Thyroid gland (tissue), 4 donors: Measurements from ENCODE around the gene VANGL2. TPM values are rescaled to one million over a fixed set of nuclear protein-coding genes. Genes with fewer than 3 reads are reported as not detected.

ENCODE experiments used
- DNase-seq, 2 donors: peaks; one replicate each; pipeline ENCODE4 v3.0.0-alpha.2; 2019
- H3K27ac ChIP-seq, 3 donors: fragments of 200-600 bp; sonication (generic); 1 replicate in 2 of 3; 2 replicates in 1 of 3; pipeline ENCODE4 v1.5.1; 2016 to 2019; ENCODE audit warnings: mild to moderate bottlenecking in 1 of 3, moderate library complexity in 1 of 3
- H3K27me3 ChIP-seq: fragments of 200-600 bp; sonication (generic); one replicate; pipeline ENCODE4 v1.5.1; 2019
- H3K36me3 ChIP-seq, 2 donors: fragments of 200-600 bp; sonication (generic); one replicate each; pipeline ENCODE4 v1.5.1; 2016 to 2019
- H3K4me1 ChIP-seq, 2 donors: fragments of 200-600 bp; sonication (generic); one replicate each; pipeline ENCODE4 v1.5.1; 2017 to 2019
- H3K4me3 ChIP-seq, 3 donors: fragments of 200-600 bp; sonication (generic); replicated peaks in 1 of 3; 1 replicate in 2 of 3; 2 replicates in 1 of 3; pipeline ENCODE4 v1.5.1; 2016; ENCODE audit warnings: mild to moderate bottlenecking in 1 of 3
- H3K9me3 ChIP-seq: fragments of 200-600 bp; sonication (generic); one replicate; pipeline ENCODE4 v1.5.1; 2017
- CTCF ChIP-seq, 6 experiments: fragments of 200-600 bp in 3 of 6; fragments of 450-650 bp in 3 of 6; sonication (generic) in 3 of 6; IDR thresholded peaks; one replicate each; pipeline ENCODE4 v1.5.1; 2016 to 2019; ENCODE audit warnings: antibody characterized with exemption in 6 of 6, mild to moderate bottlenecking in 2 of 6, inconsistent platforms in 1 of 6, moderate library complexity in 1 of 6
- POLR2A ChIP-seq, 2 donors: fragments of 450-650 bp; IDR thresholded peaks; one replicate each; pipeline ENCODE4 v1.6.1; 2017; ENCODE audit warnings: antibody characterized with exemption in 2 of 2, mild to moderate bottlenecking in 2 of 2, moderate library complexity in 1 of 2
- WGBS, 2 donors: methylation state at CpG; one replicate each; pipeline ENCODE4 v1.1.5; 2017; 5-methylcytosine and 5-hydroxymethylcytosine counted together
- intact Hi-C: fragments of 100-400 bp; cut with DNase I; formaldehyde crosslinking; loops from one replicate; pipeline ENCODE4 v1.15.1; 2023
- total RNA-seq, 4 donors: library from RNA; depleted of rRNA; stranded (reverse); fragments of >200 nt; gene quantifications; one replicate each; pipeline ENCODE4 v1.2.3, GENCODE V29; 2016

VANGL2 gene
- total RNA-seq, 4 donors from 2014 or later = 5.8 to 28.5 (median 7.8) TPM

GRCh38 chr1:160406131-160406968 is 6.0 kb downstream of the VANGL2 start:
- Histone ChIP-seq H3K27me3 (no peaks in the 10 kb centered on the region), H3K36me3 (no peaks in the 10 kb centered on the region), H3K27ac (no peak overlapping the region), H3K4me1 (peaks cover 6 to 34% of the 10 kb centered on the region in 2 donors), H3K4me3 (no peak overlapping the region), H3K9me3 (no peaks in the 10 kb centered on the region)
- DNase-seq = no peak
- 90 to 91% methylated on average over 15 of the region's 15 CpGs for WGBS, 2 donors
- no peak for TF ChIP-seq POLR2A (IDR thresholded peaks at IDR 0.05)
- TF ChIP-seq CTCF (IDR thresholded peaks at IDR 0.05) = no peak
- intact Hi-C loops = no loop called here

- 83 to 84% methylated on average over 9 to 12 of the region's 12 CpGs for WGBS, 2 donors
These were observed 7.8 kb downstream of the VANGL2 start for GRCh38 chr1:160407839-160408801.

DNA sequence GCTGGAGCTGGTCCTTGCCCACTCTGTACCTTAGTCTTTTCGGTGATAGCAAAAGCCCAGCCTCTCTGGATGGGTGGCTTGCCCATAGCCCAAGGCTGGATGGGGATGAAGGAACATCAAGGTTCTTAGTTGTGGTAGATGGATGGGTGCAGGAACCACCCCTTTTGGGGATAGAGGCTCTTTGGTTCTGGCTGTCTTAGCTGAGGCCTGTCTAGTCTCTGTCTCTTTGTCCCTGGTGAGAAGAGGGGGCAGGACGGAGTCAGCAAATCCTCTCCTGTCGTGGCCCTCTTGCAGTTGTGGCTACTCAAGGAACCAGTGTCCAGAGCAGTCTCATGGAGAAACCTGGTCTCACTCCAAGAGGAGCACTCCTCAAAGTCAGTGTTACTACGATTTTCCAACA is 8.5 kb downstream of the VANGL2 start:
- H3K27me3 ChIP-seq = no peaks in the 10 kb centered on the region
- peaks cover 0 to 16% of the 10 kb centered on the region in 2 donors for H3K4me1 ChIP-seq
- no peak overlapping the region for H3K27ac ChIP-seq
- H3K4me3 ChIP-seq = no peak overlapping the region
- WGBS, 2 donors = 60 to 64% methylated on average over 4 of the region's 4 CpGs
- TF ChIP-seq POLR2A (IDR thresholded peaks at IDR 0.05) (no peak), CTCF (IDR thresholded peaks at IDR 0.05) (no peak)
- intact Hi-C loops = no loop called here
- no peak for DNase-seq
- no peaks in the 10 kb centered on the region for H3K9me3 ChIP-seq
- no peaks in the 10 kb centered on the region for H3K36me3 ChIP-seq

More at GRCh38 chr1:160407839-160408801, 7.8 kb downstream of the VANGL2 start:
- TF ChIP-seq POLR2A (IDR thresholded peaks at IDR 0.05) = no peak
- TF ChIP-seq CTCF (IDR thresholded peaks at IDR 0.05) = no peak
- Histone ChIP-seq H3K27me3 (no peaks in the 10 kb centered on the region), H3K9me3 (no peaks in the 10 kb centered on the region), H3K36me3 (no peaks in the 10 kb centered on the region), H3K27ac (no peak overlapping the region), H3K4me3 (no peak overlapping the region), H3K4me1 (peaks cover 0 to 22% of the 10 kb centered on the region in 2 donors)
- DNase-seq = peak in 1 of 2 donors; percentile 18
- intact Hi-C loops = no loop called here

GRCh38 chr1:160409486-160409885 is 9.1 kb downstream of the VANGL2 start:
- WGBS, 2 donors = 86 to 87% methylated on average over 5 of the region's 5 CpGs

More at GRCh38 chr1:160409486-160409885, 9.1 kb downstream of the VANGL2 start:
- H3K36me3 ChIP-seq = no peaks in the 10 kb centered on the region
- peaks cover 0 to 10% of the 10 kb centered on the region in 2 donors for H3K4me1 ChIP-seq
- intact Hi-C loops = no loop called here
- no peak overlapping the region for H3K4me3 ChIP-seq
- H3K27ac ChIP-seq = no peak overlapping the region
- no peak for DNase-seq
- no peaks in the 10 kb centered on the region for H3K27me3 ChIP-seq
- TF ChIP-seq CTCF (IDR thresholded peaks at IDR 0.05) (no peak), POLR2A (IDR thresholded peaks at IDR 0.05) (no peak)
- no peaks in the 10 kb centered on the region for H3K9me3 ChIP-seq
